Keratinocyte (primary cell): ENCODE measurements around the gene RIMS1.

Experiments used
- CTCF ChIP-seq, 3 experiments: IDR thresholded peaks in 1 of 3; conservative IDR thresholded peaks in 1 of 3; optimal IDR thresholded peaks in 1 of 3; 2 replicates in 2 of 3; 3 replicates in 1 of 3; pipeline versions ENCODE3 to v1.5.1; 2011; ENCODE audit warnings: low read length in 3 of 3, mild to moderate bottlenecking in 3 of 3, moderate library complexity in 2 of 3, control low read depth in 1 of 3, inconsistent platforms in 1 of 3; ENCODE audit not compliant: insufficient read depth in 2 of 3; ENCODE audit errors: extremely low read depth in 1 of 3
- EZH2 ChIP-seq: IDR thresholded peaks from one replicate; pipeline ENCODE4 v1.6.1; 2012; ENCODE audit warnings: inconsistent platforms, mild to moderate bottlenecking, low read length, moderate library complexity

DNA sequence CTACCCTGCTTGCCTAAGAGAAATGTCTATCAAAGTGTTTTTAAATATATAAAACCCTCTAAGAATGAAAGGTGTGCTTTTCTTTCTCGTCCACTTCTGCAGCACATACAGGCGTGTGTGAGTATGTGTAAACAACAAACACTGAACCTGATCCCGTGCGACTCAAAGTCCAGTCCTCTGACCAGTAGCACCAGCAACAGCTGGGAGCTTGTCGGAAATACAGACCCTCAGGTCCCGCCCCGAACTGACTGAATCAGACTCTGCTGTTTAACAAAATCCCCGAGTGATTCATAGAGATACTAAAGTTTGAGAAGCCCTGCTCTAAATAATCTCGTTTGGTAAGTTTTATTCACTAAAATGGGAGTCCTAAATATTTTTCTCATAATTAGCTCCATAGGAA is 527.5 kb downstream of the RIMS1 start:
- no peak for TF ChIP-seq CTCF (optimal IDR thresholded peaks at IDR 0.05 in 1 of 3, IDR thresholded peaks at IDR 0.05 in 1 of 3, conservative IDR thresholded peaks at IDR 0.05 in 1 of 3; ENCODE audit: extremely low read depth in 1 of 3, insufficient read depth in 2 of 3, low read length in 3 of 3)
- no peak for TF ChIP-seq EZH2
